GM12801 (cell line): ENCODE data around the gene KCTD21.

Source experiments
- CTCF ChIP-seq: IDR thresholded peaks from one replicate; pipeline ENCODE4 v1.5.1; 2011; ENCODE audit warnings: control low read depth; ENCODE audit not compliant: insufficient read length; ENCODE audit errors: extremely low read depth

The KCTD21 gene

GRCh38 chr11:78189174-78189724, 823 bp upstream of the KCTD21 start:
- no peak for TF ChIP-seq CTCF

GRCh38 chr11:78187366-78188285, 800 bp downstream of the KCTD21 start:
- no peak for TF ChIP-seq CTCF

- TF ChIP-seq CTCF: no peak
These were observed 7.2 kb downstream of the KCTD21 start for GRCh38 chr11:78181185-78181584.

DNA sequence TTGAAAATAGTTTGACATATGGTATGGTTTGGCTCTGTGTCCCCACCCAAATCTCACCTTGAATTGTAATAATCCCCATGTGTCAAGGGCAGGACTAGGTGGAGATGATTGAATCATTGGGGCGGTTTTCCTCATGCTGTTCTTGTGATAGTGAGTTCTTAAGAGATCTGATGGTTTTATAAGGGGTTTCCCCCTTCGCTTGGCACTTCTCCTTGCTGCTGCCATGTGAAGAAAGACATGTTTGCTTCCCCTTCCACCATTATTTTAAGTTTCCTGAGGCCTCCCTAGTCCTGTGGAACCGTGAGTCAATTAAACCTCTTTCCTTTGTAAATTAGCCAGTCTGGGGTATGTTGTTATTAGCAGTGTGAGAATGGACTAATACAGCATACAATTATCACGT, 7.7 kb downstream of the KCTD21 start:
- TF ChIP-seq CTCF: no peak

DNA sequence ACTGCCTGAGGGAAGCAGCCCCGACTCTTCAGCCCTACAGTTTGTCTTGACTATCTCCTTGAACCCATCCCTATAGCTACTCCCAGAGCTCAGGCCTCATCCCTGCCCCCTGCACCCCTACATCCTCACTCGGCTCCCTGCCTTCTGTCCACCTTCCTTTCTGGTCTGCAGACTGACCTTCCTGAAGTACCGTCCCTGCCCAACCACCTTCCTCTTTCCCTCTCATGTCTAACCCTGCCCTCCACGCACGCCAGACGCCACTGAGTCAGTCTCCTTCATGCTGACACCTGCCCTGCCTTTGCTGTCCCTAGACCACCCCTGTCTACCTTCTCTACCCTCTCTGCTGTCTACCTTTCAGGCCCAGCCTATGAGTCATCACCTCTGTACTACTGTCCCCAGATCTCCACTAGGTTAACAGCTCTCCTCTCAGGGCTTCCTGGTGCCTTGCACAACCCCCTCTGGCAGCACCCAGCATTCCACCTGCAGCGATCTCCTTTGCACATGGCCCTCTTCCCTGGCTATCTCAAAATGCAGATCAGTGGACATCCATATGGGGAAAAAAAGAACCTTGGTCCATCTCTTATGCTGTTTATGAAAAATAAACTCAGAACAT, 8.9 kb downstream of the KCTD21 start:
- TF ChIP-seq CTCF: no peak

GRCh38 chr11:78177216-78177615, 11.2 kb downstream of the KCTD21 start:
- TF ChIP-seq CTCF: no peak

DNA sequence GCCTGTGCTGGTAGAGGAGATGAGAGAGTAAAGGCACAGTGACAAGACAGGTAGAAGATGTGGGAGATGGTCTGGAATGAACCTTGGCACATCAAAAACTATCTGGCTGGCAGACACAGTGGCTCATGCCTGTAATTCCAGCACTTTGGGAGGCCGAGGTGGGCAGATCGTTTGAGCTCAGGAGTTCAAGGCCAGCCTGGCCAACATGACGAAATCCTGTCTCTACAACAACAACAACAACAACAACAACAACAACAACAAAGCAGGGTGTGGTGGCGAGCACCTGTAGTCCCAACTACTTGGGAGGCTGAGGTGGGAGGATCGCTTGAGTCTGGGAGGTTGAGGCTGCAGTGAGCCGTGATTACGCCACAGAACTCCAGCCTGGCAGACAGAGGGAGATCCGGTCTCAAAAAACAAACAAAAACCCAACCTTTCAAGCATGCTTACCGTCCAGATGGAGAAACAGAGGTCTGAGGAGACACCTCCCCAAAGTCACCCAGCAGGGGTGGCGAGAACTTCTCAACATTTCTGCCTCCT, 11.8 kb downstream of the KCTD21 start:
- TF ChIP-seq CTCF: no peak
